Skin epidermis (tissue), 12 donors: Measurements from ENCODE around the gene PRPH.
"Not testable (repeated sequence)": the region's sequence is repeated elsewhere in the genome, so short reads cannot be mapped to it uniquely, and the experiment has no call there.

Experiments
- H3K27ac ChIP-seq, 21 experiments: fragments of 200-600 bp; sonication (generic) in 11 of 21; one replicate each; pipeline ENCODE4 v1.5.0; 2020; ENCODE audit warnings: mild to moderate bottlenecking in 3 of 21, inconsistent platforms in 2 of 21, moderate library complexity in 2 of 21
- H3K4me3 ChIP-seq, 7 experiments: fragments of 200-600 bp; sonication (generic) in 2 of 7; one replicate each; pipeline ENCODE4 v1.5.0; 2020; ENCODE audit warnings: inconsistent platforms in 2 of 7, mild to moderate bottlenecking in 2 of 7, moderate library complexity in 1 of 7

Gene PRPH

GRCh38 chr12:49295082-49295936 is at the start of gene PRPH:
Gene PRPH (plus strand): TSS chr12:49295147. CDS start chr12:49295201, 54 bp downstream.
- H3K4me3 ChIP-seq = no peak within 1 kb of the TSS
- no peak within 1 kb of the TSS for H3K27ac ChIP-seq

DNA sequence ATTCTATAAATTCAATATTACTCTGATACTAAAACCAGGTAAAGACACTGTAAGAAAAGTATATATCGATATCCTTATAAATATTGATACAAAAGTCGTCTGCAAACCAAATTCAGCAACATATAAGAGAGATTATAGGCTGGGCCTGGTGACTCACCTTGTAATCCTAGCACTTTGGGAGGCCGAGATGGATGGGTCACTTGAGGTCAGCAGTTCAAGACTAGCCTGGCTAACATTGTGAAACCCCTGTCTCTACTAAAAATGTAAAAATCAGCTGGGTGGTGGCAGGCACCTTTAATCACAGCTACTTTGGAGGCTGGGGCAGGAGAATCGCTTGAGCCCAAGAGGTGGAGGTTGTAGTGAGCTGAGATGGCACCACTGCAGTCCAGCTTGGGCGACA is 43.6 kb upstream of the PRPH start:
- Histone ChIP-seq H3K4me3 (no peak overlapping the region), H3K27ac (no peak overlapping the region)

DNA sequence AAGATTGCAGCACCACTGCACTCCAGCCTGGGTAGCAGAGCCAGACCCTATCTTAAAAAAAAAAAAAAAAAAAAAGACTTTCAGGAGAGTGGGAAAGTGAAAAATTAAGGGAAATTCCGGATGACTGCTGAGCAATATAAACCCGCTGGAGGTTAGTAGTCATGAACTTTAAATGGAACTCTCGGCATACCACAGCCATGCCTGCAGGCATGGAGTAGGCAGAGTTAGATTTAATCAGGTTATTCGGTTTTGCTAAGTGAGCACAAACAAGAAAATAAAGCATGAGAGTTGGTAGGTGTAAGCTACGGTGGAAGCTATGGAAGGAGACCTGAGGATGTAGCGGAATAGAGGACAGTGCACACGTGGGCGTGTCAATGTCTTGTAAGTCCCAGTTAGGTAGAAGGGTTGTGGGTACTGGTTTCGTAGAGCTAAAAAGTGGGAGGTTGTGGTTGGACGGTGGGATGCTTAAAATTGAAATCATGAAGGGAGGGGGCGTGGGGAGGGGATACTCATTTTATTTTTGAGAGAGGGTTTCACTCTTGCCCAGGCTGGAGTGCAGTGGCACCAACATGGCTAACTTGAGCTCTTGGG is 41.8 kb upstream of the PRPH start:
- no peak overlapping the region for H3K27ac ChIP-seq

GRCh38 chr12:49255456-49255855 is 39.5 kb upstream of the PRPH start:
- not testable (repeated sequence) for H3K27ac ChIP-seq

More for the DNA sequence above, 41.8 kb upstream of the PRPH start:
- no peak overlapping the region for H3K4me3 ChIP-seq

DNA sequence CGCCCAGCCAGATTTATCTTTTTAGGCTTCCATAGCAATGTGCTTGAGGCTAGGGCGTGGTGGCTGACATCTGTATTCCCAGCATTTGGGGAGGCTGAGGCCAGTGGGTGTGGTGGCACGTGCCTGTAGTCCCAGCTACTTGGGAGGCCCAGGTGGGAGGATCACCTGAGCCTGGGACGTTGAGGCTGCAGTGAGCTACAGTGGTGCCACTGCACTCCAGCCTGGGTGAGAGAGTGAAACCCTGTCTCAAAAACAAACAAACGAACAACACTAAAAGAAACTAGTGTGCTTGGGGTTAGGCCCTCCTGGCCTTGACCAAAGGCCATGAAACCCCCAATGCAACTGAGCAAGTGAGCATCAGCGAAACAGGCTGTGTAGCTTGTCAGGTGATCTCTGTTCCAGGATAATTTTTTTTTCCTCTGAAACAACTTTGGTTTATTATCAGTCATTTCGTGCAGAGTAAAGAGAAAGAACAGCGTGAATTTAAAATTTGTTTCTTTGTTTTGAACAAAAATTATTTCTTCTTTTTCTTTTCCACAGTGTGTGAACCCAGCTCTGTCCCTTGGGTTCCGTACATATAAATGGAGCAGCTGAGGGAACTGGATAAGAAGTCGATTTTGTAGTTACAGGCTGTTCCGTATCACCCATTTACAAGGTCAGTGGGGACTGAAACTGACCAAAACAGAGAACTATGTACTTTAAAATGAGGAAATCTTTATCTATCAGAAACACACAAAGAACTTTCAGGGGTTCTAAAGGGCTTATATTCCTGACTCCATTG is 38.9 kb upstream of the PRPH start:
- Histone ChIP-seq H3K4me3 (no peak overlapping the region), H3K27ac (peak overlapping the region in 1 of 21 experiments; percentile 16)

More at GRCh38 chr12:49255456-49255855, 39.5 kb upstream of the PRPH start:
- H3K4me3 ChIP-seq = not testable (repeated sequence)

DNA sequence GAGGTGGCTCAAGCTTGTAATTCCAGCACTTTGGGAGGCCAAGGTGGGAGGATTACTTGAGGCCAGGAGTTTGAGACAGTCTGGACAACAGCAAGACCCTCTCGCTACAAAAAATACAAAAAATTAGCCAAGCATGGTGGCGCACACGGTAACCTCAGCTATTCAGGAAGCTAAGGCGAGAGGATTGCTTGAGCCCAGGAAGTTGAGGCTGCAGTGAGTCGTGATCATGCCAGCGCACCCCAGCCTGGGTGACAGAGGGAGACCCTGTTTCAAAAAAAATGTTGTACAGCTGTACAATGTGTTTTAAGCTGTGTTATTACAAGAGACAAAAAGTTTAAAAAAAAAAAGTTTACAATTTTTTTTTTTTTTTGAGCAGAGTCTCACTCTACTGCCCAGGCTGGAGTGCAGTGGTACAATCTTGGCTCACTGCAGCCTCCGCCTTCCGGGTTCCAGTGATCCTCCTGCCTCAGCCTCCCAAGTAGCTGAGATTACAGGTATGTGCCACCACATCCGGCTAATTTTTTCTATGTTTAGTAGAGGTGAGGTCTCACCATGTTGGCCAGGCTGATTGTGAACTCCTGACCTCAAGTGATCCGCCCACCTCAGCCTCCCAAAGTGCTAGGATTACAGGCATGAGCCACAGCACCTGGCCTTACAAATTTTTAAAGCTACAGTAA is 37.3 kb upstream of the PRPH start:
- H3K27ac ChIP-seq, H3K4me3 ChIP-seq: not testable (repeated sequence)

GRCh38 chr12:49259452-49259851 is 35.5 kb upstream of the PRPH start:
- H3K27ac ChIP-seq = peak overlapping the region in 12 of 21 experiments; percentile 4 to 62 (median 52)
- no peak overlapping the region for H3K4me3 ChIP-seq

DNA sequence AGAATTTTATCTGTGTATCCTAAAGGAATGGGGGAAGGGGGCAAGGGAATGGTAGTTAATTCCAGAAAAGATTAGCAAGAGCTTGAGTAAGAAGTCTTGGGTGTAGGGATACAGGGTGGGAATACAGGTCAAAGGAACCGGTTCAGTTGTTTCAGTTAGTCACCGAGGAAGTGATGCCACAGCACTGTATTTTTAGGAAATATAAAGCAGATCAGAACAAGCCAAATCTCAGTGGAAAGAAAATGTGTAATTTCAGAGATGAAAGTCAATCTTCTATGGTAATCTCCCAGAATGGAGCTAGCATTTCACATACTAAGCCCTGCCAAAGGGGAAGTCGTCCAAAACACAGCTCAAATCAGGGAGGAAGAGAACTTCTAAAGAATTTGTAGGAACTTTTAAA is 34.8 kb upstream of the PRPH start:
- no peak overlapping the region for H3K4me3 ChIP-seq
- H3K27ac ChIP-seq = peak overlapping the region in 12 of 21 experiments; percentile 26 to 63 (median 43)

- Histone ChIP-seq H3K27ac (peak overlapping the region in 10 of 21 experiments; percentile 1 to 65 (median 43)), H3K4me3 (no peak overlapping the region)
These were observed 34.2 kb upstream of the PRPH start for GRCh38 chr12:49260571-49261363.

GRCh38 chr12:49261721-49262120 is 33.2 kb upstream of the PRPH start:
- peak overlapping the region in 1 of 21 experiments; percentile 16 for H3K27ac ChIP-seq
- H3K4me3 ChIP-seq = no peak overlapping the region

- Histone ChIP-seq H3K27ac (no peak overlapping the region), H3K4me3 (peak overlapping the region in 1 of 7 experiments; percentile 90)
These were observed 31.6 kb upstream of the PRPH start for GRCh38 chr12:49263400-49263763.

- peak overlapping the region; percentile 61 to 91 (median 87) for H3K4me3 ChIP-seq
- H3K27ac ChIP-seq = peak overlapping the region; percentile 58 to 100 (median 98)
These were observed 30.5 kb upstream of the PRPH start for GRCh38 chr12:49264466-49264872.

DNA sequence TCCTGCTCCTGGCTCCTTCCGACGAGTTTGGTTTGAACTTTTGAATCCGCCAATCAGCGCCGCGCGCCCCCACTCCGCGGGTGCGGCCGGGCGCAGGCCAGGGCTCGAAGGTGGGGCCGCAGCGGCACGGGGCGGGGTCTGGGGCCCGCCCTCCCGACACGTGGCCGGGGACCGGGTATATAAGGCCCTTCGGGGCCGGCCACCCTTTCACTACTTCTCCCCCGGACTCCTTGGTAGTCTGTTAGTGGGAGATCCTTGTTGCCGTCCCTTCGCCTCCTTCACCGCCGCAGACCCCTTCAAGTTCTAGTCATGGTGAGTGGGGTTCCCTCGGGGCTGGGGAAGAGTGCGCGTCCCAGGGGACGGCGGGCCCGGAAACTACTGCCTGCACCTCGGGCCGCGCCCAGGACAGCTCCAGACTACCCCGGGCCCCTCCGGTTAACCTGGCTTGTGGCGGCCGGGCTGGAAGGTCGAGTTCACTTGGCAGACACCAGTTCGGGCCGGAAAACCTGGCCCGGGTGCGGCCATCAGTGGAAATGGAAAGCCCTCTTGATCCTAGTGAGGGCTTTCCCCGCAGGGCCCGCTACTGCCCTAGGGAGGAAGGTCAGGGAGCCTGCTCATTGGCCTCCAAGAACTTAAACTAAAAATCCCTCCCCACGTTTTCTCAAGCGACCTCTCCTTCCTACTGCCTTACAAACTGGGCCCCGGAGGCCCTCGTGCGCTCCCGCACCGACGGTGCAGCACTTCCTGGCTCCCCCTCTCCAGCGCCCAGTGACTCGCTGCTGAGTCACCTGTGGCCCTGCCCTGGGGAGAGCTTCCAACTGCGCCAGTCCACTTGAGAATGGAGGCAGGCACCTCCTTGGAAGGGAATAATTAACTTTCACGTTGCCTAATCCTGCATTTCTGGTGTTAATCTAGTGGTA is 29.8 kb upstream of the PRPH start, which contains the start of gene TUBA1C:
TSS of gene TUBA1C (plus strand) at position 210 of the 920 bp plus-strand sequence. CDS start at position 310, 100 bp downstream.
- H3K4me3 ChIP-seq = peak within 1 kb of the TSS; percentile 61 to 91 (median 87)
- peak within 1 kb of the TSS; percentile 84 to 100 (median 98) for H3K27ac ChIP-seq

DNA sequence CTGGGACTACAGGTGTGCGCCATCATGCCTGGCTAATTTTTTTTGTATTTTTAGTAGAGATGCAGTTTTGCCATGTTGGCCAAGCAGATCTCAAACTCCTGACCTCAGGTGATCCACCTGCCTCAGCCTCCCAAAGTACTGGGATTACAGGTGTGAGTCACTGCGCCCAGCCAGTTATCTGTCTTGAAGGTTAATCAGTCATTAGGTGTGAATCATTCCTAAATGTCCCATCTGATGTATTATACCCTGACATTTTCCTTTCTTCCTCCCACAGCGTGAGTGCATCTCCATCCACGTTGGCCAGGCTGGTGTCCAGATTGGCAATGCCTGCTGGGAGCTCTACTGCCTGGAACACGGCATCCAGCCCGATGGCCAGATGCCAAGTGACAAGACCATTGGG is 25.8 kb upstream of the PRPH start:
- Histone ChIP-seq H3K4me3 (peak overlapping the region in 2 of 7 experiments; percentile 1 to 90), H3K27ac (peak overlapping the region in 16 of 21 experiments; percentile 39 to 100 (median 74))

- H3K27ac ChIP-seq = no peak overlapping the region
- no peak overlapping the region for H3K4me3 ChIP-seq
These were observed 21.9 kb upstream of the PRPH start for GRCh38 chr12:49272790-49273725.

DNA sequence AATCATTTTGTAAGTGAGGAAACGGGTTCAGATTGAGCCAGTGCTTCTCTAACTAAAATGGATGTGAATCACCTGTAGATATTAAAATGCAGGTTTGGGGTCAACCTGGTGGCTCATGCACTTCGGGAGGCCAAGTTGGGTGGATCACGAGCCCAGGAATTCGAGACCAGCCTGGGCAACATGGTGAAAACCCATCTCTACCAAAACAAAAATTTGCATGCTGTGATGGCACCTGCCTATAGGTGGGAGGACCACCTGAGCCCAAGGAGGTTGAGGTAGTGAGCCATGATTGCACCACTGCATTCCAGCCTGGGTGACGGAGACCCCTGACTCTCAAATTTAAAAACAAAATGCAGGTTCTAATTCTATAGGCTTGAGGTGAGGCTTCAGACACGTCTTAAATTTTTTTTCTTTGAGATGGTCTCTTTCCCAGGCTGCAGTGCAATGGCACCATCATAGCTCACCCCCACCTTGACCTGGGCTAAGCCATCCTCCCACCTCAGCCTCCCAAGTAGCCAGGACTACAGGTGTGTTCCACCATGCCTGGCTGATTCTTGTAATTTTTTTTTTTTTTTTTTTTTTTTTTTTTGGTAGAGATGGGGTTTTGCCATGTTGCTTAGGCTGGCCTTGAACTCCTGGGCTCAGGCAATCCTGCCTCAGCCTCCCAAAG is 21.1 kb upstream of the PRPH start:
- H3K27ac ChIP-seq = no peak overlapping the region
- no peak overlapping the region for H3K4me3 ChIP-seq
